ENCODE data around the gene CISD3.

CISD3 gene

DNA sequence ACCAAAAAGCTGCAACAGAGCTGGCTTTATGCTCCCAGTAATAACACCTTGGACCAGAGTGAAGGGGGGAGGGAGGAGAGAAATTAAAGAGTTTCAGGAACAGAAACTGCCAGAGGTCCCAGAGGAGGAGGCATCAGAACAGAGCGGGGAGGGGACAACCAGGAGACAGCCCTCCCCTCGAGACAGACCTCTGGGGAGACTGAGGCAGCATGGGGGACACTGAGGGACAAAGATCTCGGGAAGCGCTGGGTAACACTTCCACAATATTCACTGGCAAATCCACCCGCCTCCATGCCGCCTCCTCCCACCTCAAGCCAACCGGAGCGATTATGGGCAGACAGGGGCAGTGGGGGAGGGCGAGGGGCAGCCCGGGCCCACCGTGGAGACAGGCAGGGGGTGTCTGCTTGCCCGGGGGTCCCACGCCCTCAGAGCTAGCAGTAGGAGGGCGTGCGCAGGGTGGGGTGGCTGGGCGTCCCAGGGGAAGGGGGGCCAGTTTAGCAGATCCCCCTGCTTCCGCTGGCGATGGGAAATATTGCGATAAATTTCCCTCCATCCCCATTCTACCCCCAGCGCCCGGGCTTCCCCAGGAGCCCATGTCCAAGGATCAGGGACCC, 16.8 kb downstream of the CISD3 start:
- Histone ChIP-seq H3F3A (ENCODE audit: low read depth) (peaks cover 11% of the 10 kb centered on the region; the same call in 1 of the 2 replicates), H2AFZ (ENCODE audit: low read length) (peak overlapping the region; percentile 68), H3K36me3 (ENCODE audit: insufficient read depth, low read length) (no peaks in the 10 kb centered on the region), H3K79me2 (ENCODE audit: insufficient read depth, low read length) (peaks cover 51% of the 10 kb centered on the region), H3K4me2 (ENCODE audit: low read depth, low read length, poor library complexity, severe bottlenecking) (peak overlapping the region; percentile 99), H3K9me3 (ENCODE audit: insufficient read depth, low read depth, low read length) (no peaks in the 10 kb centered on the region), H3K4me3 (ENCODE audit: low read length, poor library complexity, severe bottlenecking) (peak overlapping the region; percentile 97), H3K27me3 (ENCODE audit: insufficient read depth, low read length, poor library complexity, severe bottlenecking) (no peaks in the 10 kb centered on the region), H3K9me2 (replicated peaks; ENCODE audit: low read depth, low read length) (no peaks in the 10 kb centered on the region), H4K20me1 (ENCODE audit: insufficient read depth, low read length, poor library complexity, severe bottlenecking) (peaks cover 11% of the 10 kb centered on the region), H3K4me1 (ENCODE audit: insufficient read depth, low read length, poor library complexity, severe bottlenecking) (peaks cover 59% of the 10 kb centered on the region), H3K9ac (ENCODE audit: low read depth, low read length, poor library complexity, severe bottlenecking) (peak overlapping the region; percentile 96)
- no peak for TF ChIP-seq EZH2phosphoT487 (IDR thresholded peaks at IDR 0.05; ENCODE audit: borderline replicate concordance)
- TF ChIP-seq, protein P1, sequence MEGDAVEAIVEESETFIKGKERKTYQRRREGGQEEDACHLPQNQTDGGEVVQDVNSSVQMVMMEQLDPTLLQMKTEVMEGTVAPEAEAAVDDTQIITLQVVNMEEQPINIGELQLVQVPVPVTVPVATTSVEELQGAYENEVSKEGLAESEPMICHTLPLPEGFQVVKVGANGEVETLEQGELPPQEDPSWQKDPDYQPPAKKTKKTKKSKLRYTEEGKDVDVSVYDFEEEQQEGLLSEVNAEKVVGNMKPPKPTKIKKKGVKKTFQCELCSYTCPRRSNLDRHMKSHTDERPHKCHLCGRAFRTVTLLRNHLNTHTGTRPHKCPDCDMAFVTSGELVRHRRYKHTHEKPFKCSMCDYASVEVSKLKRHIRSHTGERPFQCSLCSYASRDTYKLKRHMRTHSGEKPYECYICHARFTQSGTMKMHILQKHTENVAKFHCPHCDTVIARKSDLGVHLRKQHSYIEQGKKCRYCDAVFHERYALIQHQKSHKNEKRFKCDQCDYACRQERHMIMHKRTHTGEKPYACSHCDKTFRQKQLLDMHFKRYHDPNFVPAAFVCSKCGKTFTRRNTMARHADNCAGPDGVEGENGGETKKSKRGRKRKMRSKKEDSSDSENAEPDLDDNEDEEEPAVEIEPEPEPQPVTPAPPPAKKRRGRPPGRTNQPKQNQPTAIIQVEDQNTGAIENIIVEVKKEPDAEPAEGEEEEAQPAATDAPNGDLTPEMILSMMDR (conservative IDR thresholded peaks at IDR 0.05; ENCODE audit: low read length): no peak

DNA sequence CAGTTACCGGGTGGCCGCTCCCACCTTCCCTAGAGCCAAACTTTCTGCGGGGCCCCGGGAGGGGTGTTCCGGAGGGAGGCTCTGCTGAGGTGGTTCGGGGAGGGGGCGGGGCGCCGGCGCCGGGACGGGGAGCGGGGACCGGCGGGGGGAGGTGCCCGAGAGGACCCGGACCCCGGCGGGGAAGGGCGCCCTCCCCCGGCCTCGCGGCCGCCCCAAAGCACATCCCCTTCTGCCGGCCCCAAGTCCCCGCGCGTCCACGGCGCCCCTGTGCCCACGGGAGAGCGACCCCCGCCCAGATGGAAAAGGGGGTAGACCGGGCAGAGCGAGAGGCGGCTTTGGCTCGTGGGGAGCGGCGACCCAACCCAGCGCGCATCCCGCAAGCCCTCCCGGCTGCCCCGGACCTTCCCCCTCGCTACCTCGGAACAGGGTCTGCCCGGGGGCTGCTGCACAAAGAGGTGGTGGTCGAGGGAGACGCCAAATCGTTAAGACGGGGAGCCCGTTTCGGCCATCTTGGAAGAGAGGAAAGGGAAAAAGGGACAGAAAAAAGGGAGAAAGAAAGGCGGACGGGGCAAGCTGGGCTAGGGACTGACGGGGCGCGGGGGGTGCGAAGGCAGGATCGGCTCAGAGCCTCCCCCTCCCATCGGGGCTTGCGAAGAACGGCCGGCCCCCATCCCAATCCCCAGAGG, 17.5 kb downstream of the CISD3 start:
- peaks cover 11% of the 10 kb centered on the region for H4K20me1 ChIP-seq (ENCODE audit: insufficient read depth, low read length, poor library complexity, severe bottlenecking)
- peaks cover 46% of the 10 kb centered on the region for H3K79me2 ChIP-seq (ENCODE audit: insufficient read depth, low read length)
- H3K36me3 ChIP-seq (ENCODE audit: insufficient read depth, low read length): no peaks in the 10 kb centered on the region
- peaks cover 11% of the 10 kb centered on the region; the same call in 1 of the 2 replicates for H3F3A ChIP-seq (ENCODE audit: low read depth)
- no peaks in the 10 kb centered on the region for H3K9me3 ChIP-seq (ENCODE audit: insufficient read depth, low read depth, low read length)
- peak overlapping the region; percentile 97 for H2AFZ ChIP-seq (ENCODE audit: low read length)
- no peaks in the 10 kb centered on the region for H3K27me3 ChIP-seq (ENCODE audit: insufficient read depth, low read length, poor library complexity, severe bottlenecking)
- no peak for TF ChIP-seq EZH2phosphoT487 (IDR thresholded peaks at IDR 0.05; ENCODE audit: borderline replicate concordance)
- TF ChIP-seq, protein P1 (conservative IDR thresholded peaks at IDR 0.05; ENCODE audit: low read length): peak; percentile 35
- H3K9ac ChIP-seq (ENCODE audit: low read depth, low read length, poor library complexity, severe bottlenecking): peak overlapping the region; percentile 96
- H3K9me2 ChIP-seq (replicated peaks; ENCODE audit: low read depth, low read length): no peaks in the 10 kb centered on the region
- H3K4me2 ChIP-seq (ENCODE audit: low read depth, low read length, poor library complexity, severe bottlenecking): peak overlapping the region; percentile 99
- H3K4me1 ChIP-seq (ENCODE audit: insufficient read depth, low read length, poor library complexity, severe bottlenecking): peaks cover 53% of the 10 kb centered on the region
- H3K4me3 ChIP-seq (ENCODE audit: low read length, poor library complexity, severe bottlenecking): peak overlapping the region; percentile 97

DNA sequence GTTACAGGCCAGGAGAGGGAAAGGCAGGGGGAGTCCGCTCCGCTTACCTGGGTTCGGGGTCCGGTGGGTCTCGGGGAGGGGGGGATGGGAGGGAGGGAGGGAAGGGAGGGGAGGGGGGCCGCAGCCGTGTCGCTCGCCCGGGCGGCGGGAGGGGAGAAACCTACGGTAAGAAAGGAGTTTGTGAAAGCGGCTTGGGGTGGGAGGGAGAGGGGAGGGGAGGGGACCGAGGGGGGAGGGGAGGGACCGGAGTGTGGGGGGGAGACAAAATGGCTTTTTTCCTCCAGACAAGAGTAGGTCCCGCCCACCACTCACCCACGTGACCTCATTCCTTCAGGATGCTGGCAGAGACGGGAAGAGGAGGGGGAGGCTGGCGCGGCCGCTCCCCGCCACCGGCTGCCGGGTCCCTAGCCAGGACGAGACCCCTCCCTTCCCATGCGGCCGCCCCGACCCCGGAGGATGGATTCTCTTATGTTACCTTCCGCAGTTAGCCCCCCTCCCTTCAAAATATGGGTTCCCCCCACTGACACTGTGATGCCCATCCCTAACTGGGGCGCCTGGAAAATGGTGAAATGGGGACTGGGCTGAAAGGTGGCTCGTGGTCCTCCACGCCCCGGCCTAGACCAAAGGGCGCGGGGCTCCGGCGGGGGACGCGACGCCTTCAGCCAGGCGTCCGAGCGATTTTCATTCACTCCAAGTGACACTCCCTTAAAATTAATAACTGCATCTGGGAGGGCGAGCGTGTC, 18.2 kb downstream of the CISD3 start, which contains the start of gene PCGF2:
TSS of gene PCGF2 (minus strand) at position 188 of the 743 bp plus-strand sequence. CDS start 7,934 bp downstream, outside the sequence.
- peak within 1 kb of the TSS; percentile 97 for H3K4me3 ChIP-seq (ENCODE audit: low read length, poor library complexity, severe bottlenecking)
- H3K27me3 ChIP-seq (ENCODE audit: insufficient read depth, low read length, poor library complexity, severe bottlenecking): no peaks in the 10 kb centered on the region
- H3K9me3 ChIP-seq (ENCODE audit: insufficient read depth, low read depth, low read length): no peaks in the 10 kb centered on the region
- TF ChIP-seq, protein P1 (conservative IDR thresholded peaks at IDR 0.05; ENCODE audit: low read length): no peak
- no peak for TF ChIP-seq EZH2phosphoT487 (IDR thresholded peaks at IDR 0.05; ENCODE audit: borderline replicate concordance)
- no peaks in the 10 kb centered on the region for H3K9me2 ChIP-seq (replicated peaks; ENCODE audit: low read depth, low read length)
- H3K4me2 ChIP-seq (ENCODE audit: low read depth, low read length, poor library complexity, severe bottlenecking): peak within 1 kb of the TSS; percentile 99
- peaks cover 48% of the 10 kb centered on the region for H3K79me2 ChIP-seq (ENCODE audit: insufficient read depth, low read length)
- peaks cover 46% of the 10 kb centered on the region for H3K4me1 ChIP-seq (ENCODE audit: insufficient read depth, low read length, poor library complexity, severe bottlenecking)
- H3F3A ChIP-seq (ENCODE audit: low read depth): peaks cover 11% of the 10 kb centered on the region; the same call in 1 of the 2 replicates
- peaks cover 18% of the 10 kb centered on the region for H4K20me1 ChIP-seq (ENCODE audit: insufficient read depth, low read length, poor library complexity, severe bottlenecking)
- H3K9ac ChIP-seq (ENCODE audit: low read depth, low read length, poor library complexity, severe bottlenecking): peak within 1 kb of the TSS; percentile 96
- peak within 1 kb of the TSS; percentile 97 for H2AFZ ChIP-seq (ENCODE audit: low read length)
- H3K36me3 ChIP-seq (ENCODE audit: insufficient read depth, low read length): no peaks in the 10 kb centered on the region

All from Loucy (cell line).